HepG2 (cell line): Measurements from ENCODE around the gene HDAC4. TPM values are rescaled to one million over a fixed set of nuclear protein-coding genes. Genes with fewer than 3 reads are reported as not detected.

Experiments used
- ARID2 ChIP-seq: sonication (generic); formaldehyde crosslinking; IDR thresholded peaks from 2 replicates; pipeline ENCODE4 v1.8.1; 2022; ENCODE audit warnings: mild to moderate bottlenecking, missing genetic modification reagents, borderline replicate concordance
- HNF1B ChIP-seq: sonication (generic); formaldehyde crosslinking; IDR thresholded peaks from 2 replicates; pipeline ENCODE4 v1.5.1; 2020; ENCODE audit warnings: mild to moderate bottlenecking, moderate library complexity, missing genetic modification reagents
- KLF11 ChIP-seq: IDR thresholded peaks from 2 replicates; pipeline ENCODE4 v1.6.1; 2016; ENCODE audit warnings: missing compliant biosample characterization
- KLF16 ChIP-seq, 2 experiments: sonication (generic) in 1 of 2; formaldehyde crosslinking in 1 of 2; IDR thresholded peaks; 2 replicates each; pipeline versions ENCODE4 v1.6.1 to v1.8.0; 2016 to 2023; ENCODE audit warnings: missing genetic modification reagents in 2 of 2, missing compliant biosample characterization in 1 of 2
- NFAT5 ChIP-seq: sonication (generic); formaldehyde crosslinking; IDR thresholded peaks from 2 replicates; pipeline ENCODE4 v1.4.0; 2020; ENCODE audit warnings: missing genetic modification reagents
- NFATC3 ChIP-seq: sonication (generic); formaldehyde crosslinking; IDR thresholded peaks from 2 replicates; pipeline ENCODE4 v1.5.1; 2020; ENCODE audit warnings: mild to moderate bottlenecking, missing genetic modification reagents
- PAF1 ChIP-seq: IDR thresholded peaks from 2 replicates; pipeline ENCODE4 v1.6.1; 2016; ENCODE audit warnings: missing genetic modification reagents, missing compliant biosample characterization
- SAFB2 ChIP-seq: sonication (generic); formaldehyde crosslinking; IDR thresholded peaks from 2 replicates; pipeline ENCODE4 v1.5.1; 2020; ENCODE audit warnings: missing genetic modification reagents, low read depth, mild to moderate bottlenecking, borderline replicate concordance
- SALL1 ChIP-seq: sonication (generic); formaldehyde crosslinking; IDR thresholded peaks from 2 replicates; pipeline ENCODE4 v1.8.0; 2022; ENCODE audit warnings: mild to moderate bottlenecking, missing genetic modification reagents
- SSRP1 ChIP-seq: IDR thresholded peaks from 2 replicates; pipeline ENCODE4 v1.6.1; 2016; ENCODE audit warnings: control low read depth
- TSC22D2 ChIP-seq: sonication (generic); formaldehyde crosslinking; IDR thresholded peaks from 2 replicates; pipeline ENCODE4 v1.5.1; 2020; ENCODE audit warnings: missing genetic modification reagents, mild to moderate bottlenecking, borderline replicate concordance
- ZBTB2 ChIP-seq: sonication (generic); formaldehyde crosslinking; IDR thresholded peaks from 2 replicates; pipeline ENCODE4 v1.8.0; 2022; ENCODE audit warnings: low read depth, missing genetic modification reagents
- ZFP36L2 ChIP-seq: sonication (generic); formaldehyde crosslinking; IDR thresholded peaks from 2 replicates; pipeline ENCODE4 v1.4.0; 2020; ENCODE audit warnings: missing genetic modification reagents
- ZNF10 ChIP-seq: sonication (generic); formaldehyde crosslinking; IDR thresholded peaks from 2 replicates; pipeline ENCODE4 v1.4.0; 2020; ENCODE audit warnings: mild to moderate bottlenecking, low read depth, missing genetic modification reagents, borderline replicate concordance
- ZNF501 ChIP-seq: sonication (generic); formaldehyde crosslinking; IDR thresholded peaks from 2 replicates; pipeline ENCODE4 v1.5.1; 2020; ENCODE audit warnings: mild to moderate bottlenecking, moderate library complexity, missing genetic modification reagents
- ZNF552 ChIP-seq: sonication (generic); formaldehyde crosslinking; IDR thresholded peaks from 2 replicates; pipeline ENCODE4 v1.9.0; 2022; ENCODE audit warnings: missing genetic modification reagents, mild to moderate bottlenecking, borderline replicate concordance
- ZNF563 ChIP-seq: sonication (generic); formaldehyde crosslinking; IDR thresholded peaks from 2 replicates; pipeline ENCODE4 v1.8.0; 2022; ENCODE audit warnings: mild to moderate bottlenecking, moderate library complexity, missing genetic modification reagents
- ZNF572 ChIP-seq: sonication (generic); formaldehyde crosslinking; IDR thresholded peaks from 2 replicates; pipeline ENCODE4 v1.5.1; 2020; ENCODE audit warnings: mild to moderate bottlenecking, missing genetic modification reagents
- ZNF607 ChIP-seq: sonication (generic); formaldehyde crosslinking; IDR thresholded peaks from 2 replicates; pipeline ENCODE4 v1.5.1; 2020; ENCODE audit warnings: missing genetic modification reagents, mild to moderate bottlenecking, borderline replicate concordance
- ZNF83 ChIP-seq: sonication (generic); formaldehyde crosslinking; IDR thresholded peaks from 2 replicates; pipeline ENCODE4 v1.4.0; 2020; ENCODE audit warnings: missing genetic modification reagents, mild to moderate bottlenecking, borderline replicate concordance
- polyA plus RNA-seq, 8 experiments: library from polyadenylated mRNA; depleted of rRNA in 3 of 8; stranded (reverse) in 7 of 8; unstranded in 1 of 8; fragments of >200 nt; fragmentation: Illumina TruSeq in 4 of 8; extraction: Trizol in 4 of 8; gene quantifications; 2 replicates each; pipeline versions ENCODE4 v1.2.1 to v1.2.3, GENCODE V29; 2011 to 2016; ENCODE audit warnings: low read depth in 4 of 8, missing spikeins in 1 of 8, mixed read lengths in 1 of 8; ENCODE audit not compliant: insufficient read depth in 1 of 8
- total RNA-seq, 5 experiments: library from RNA; depleted of rRNA; stranded (reverse); fragments of >200 nt; fragmentation: Illumina TruSeq; extraction: Trizol; gene quantifications; 2 replicates each; pipeline ENCODE4 v1.2.3, GENCODE V29; 2016; ENCODE audit warnings: low read depth in 1 of 5

HDAC4 gene
- total and polyA plus RNA-seq, 2 of the 13 experiments (the other 11 are each of a cell fraction or from before 2014, with no cell fraction given) = 10.1 to 11.5 TPM

- TF ChIP-seq NFAT5 (CRISPR knock-in tag) (no peak), PAF1 (CRISPR knock-in tag) (no peak), ZNF83 (CRISPR knock-in tag) (no peak), ZNF501 (CRISPR knock-in tag) (no peak), TSC22D2 (CRISPR knock-in tag) (0 out of 2 replicates have a peak, but pooled peaks have one; percentile 36), ZFP36L2 (CRISPR knock-in tag) (no peak), ZNF552 (no peak), ZBTB2 (CRISPR knock-in tag) (no peak), SAFB2 (0 out of 2 replicates have a peak, but pooled peaks have one; percentile 15), KLF16 (CRISPR knock-in tag; IDR thresholded peaks at IDR 0.05) (peak in 1 of 2 experiments; percentile 18; a peak in 1 of 4 replicates), KLF11 (CRISPR knock-in tag) (no peak), HNF1B (CRISPR knock-in tag) (0 out of 2 replicates have a peak, but pooled peaks have one; percentile 33), SSRP1 (CRISPR knock-in tag) (no peak), ARID2 (CRISPR knock-in tag) (no peak), ZNF10 (CRISPR knock-in tag) (no peak), SALL1 (CRISPR knock-in tag) (peak; percentile 59; the same call in 1 of the 2 replicates), ZNF607 (CRISPR knock-in tag) (no peak), ZNF572 (no peak), NFATC3 (CRISPR knock-in tag) (no peak), ZNF563 (no peak)
Observed at GRCh38 chr2:239223310-239224198, 177.3 kb downstream of the HDAC4 start (continued).
